ENCODE data around the gene MIPOL1.

DNA sequence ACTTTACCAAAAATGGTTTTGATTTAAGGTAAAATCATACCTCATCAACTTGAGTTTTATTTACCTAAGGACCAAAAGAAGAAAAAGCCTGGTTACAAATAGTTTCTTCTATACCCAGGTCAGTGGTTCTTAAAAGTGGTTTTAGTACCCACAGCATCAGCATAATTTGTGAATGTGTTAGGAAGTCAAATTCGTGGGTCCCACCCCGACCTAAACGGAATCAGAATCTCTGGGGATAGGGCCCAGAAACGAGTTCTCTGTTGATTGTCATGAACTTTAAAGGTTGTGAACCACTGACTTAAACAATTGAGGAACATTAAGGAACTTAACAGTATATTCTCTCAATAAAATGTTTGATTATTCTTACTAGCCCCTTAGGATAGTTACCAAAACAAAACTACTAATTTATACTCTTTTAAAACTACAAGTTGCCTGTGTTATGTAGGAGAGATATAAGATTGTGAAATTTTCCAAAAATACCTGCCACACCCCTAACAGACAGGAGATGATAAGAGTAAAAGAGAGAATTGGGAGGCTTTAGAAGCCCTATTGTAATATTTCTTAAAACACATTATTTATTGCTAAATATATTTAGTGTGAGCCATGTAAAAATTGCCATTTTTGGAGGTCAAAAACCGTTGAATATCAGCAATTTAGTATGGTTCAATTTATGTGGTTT lies 24.7 kb upstream of the MIPOL1 start:
- TF ChIP-seq EHMT2 (IDR thresholded peaks at IDR 0.05): no peak
- no peak for TF ChIP-seq NFRKB (IDR thresholded peaks at IDR 0.05; ENCODE audit: low read depth)
- no peak for TF ChIP-seq RFX5 (IDR thresholded peaks at IDR 0.05; ENCODE audit: low read depth, low read length)
- TF ChIP-seq, protein P1, sequence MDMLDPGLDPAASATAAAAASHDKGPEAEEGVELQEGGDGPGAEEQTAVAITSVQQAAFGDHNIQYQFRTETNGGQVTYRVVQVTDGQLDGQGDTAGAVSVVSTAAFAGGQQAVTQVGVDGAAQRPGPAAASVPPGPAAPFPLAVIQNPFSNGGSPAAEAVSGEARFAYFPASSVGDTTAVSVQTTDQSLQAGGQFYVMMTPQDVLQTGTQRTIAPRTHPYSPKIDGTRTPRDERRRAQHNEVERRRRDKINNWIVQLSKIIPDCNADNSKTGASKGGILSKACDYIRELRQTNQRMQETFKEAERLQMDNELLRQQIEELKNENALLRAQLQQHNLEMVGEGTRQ (CRISPR knock-in tag; IDR thresholded peaks at IDR 0.05): no peak

Measured in K562 (cell line).